ENCODE results near the gene ADCY5.

Gene ADCY5

DNA sequence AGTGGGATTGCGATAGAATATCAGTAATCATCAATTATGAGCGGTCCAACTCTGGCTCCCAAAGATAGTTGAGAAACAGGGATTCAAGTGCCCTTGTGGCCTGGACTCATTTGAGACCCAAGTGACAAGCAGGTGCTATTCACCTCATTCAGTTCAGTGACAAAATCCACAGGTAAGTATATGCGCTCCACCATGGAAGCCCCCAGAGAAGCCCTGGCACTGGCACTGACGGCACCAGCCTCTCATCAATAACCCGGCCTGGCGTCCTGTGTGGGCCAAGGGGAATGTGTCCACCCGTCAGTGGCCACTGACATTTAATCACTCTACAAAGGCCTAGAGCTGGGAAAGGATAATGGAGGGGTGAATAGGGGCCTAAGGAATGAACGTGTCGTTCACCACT, 117.2 kb downstream of the ADCY5 start:
- no peak for DNase-seq (ENCODE audit: low read depth)
- H3K4me3 ChIP-seq (ENCODE audit: control insufficient read depth, low read depth, low read length), result no peak overlapping the region
- TF ChIP-seq, protein P1, sequence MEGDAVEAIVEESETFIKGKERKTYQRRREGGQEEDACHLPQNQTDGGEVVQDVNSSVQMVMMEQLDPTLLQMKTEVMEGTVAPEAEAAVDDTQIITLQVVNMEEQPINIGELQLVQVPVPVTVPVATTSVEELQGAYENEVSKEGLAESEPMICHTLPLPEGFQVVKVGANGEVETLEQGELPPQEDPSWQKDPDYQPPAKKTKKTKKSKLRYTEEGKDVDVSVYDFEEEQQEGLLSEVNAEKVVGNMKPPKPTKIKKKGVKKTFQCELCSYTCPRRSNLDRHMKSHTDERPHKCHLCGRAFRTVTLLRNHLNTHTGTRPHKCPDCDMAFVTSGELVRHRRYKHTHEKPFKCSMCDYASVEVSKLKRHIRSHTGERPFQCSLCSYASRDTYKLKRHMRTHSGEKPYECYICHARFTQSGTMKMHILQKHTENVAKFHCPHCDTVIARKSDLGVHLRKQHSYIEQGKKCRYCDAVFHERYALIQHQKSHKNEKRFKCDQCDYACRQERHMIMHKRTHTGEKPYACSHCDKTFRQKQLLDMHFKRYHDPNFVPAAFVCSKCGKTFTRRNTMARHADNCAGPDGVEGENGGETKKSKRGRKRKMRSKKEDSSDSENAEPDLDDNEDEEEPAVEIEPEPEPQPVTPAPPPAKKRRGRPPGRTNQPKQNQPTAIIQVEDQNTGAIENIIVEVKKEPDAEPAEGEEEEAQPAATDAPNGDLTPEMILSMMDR (IDR thresholded peaks at IDR 0.05; ENCODE audit: control insufficient read depth, insufficient read depth, low read depth, low read length, missing control alignments), result no peak

GRCh38 chr3:123331006-123331405, 117.9 kb downstream of the ADCY5 start:
- TF ChIP-seq, protein P1 (IDR thresholded peaks at IDR 0.05; ENCODE audit: control insufficient read depth, insufficient read depth, low read depth, low read length, missing control alignments), result no peak
- DNase-seq (ENCODE audit: low read depth), result no peak
- no peak overlapping the region for H3K4me3 ChIP-seq (ENCODE audit: control insufficient read depth, low read depth, low read length)

GRCh38 chr3:123330441-123330991, 118.4 kb downstream of the ADCY5 start:
- H3K4me3 ChIP-seq (ENCODE audit: control insufficient read depth, low read depth, low read length), result no peak overlapping the region
- no peak for DNase-seq (ENCODE audit: low read depth)
- TF ChIP-seq, protein P1 (IDR thresholded peaks at IDR 0.05; ENCODE audit: control insufficient read depth, insufficient read depth, low read depth, low read length, missing control alignments), result no peak

DNA sequence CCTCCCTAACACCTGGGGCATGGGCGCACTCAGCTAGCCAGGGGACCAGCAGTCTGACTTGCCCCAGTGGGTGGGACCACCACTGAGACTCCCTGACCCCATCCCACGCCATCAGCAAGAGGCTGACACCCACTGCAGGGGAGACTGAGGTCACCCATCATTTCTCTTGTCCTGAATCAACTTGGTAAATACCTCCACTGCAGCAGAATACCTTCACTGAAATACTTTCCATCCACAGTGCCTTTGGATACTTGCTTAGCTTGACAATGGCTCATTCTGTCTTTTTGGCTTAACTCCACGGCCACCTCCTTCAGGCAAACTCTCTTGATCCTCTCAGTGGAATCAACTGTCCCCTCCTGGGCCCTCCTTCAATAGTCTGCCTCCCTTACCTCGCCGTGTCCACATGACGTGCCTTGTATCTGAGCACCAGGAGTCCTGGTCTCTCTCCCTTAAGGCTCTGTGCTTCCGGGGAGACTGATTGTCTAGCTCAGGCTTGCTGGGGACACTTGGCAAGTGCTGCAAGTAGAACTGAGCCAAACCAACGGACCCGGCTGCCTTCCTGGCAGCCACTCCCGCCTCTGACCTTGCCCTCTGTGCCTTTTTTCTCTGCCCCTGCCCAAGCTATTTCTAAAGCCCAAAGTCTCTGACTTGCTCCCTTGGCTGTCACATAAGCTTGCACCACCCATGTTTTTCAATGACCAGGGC, 119.1 kb downstream of the ADCY5 start:
- no peak overlapping the region for H3K4me3 ChIP-seq (ENCODE audit: control insufficient read depth, low read depth, low read length)
- no peak for DNase-seq (ENCODE audit: low read depth)
- TF ChIP-seq, protein P1 (IDR thresholded peaks at IDR 0.05; ENCODE audit: control insufficient read depth, insufficient read depth, low read depth, low read length, missing control alignments), result no peak

DNA sequence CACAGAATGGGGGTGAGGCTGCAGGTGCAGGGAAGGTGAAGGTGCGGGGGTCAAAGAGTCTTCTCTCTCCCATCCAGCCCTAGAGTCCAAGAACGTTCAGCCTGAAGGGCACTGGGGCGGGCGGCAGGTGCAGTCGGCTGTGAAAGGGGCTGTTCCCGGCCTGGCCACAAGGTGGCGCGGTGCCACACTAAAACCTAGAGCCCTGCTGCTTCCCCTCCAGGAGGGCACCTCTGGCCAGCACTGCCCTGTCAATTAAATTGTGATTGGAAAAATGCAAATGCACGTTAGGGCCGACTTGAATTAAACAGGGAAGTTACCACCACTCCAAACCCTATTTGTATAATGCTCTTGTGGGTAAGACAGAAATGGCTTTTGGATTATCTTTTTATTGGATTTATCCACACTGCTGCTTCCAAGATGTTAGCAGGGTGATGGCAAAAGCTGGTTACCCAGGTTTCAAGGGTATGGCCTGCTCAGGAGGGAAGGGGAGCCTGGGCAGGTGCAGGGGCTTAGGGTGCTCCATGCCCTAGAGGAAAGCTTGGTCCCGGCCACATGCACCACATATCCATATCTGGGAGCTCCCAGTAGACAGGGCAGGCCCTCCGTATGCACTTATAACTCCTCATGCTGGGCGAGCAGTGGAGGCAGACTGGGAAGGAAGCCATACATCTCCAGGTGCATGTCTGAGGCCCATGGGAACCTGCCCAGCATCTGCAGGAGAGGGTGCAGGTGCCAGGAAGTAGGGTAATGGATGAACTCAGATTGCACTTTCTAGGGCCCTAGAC, 119.8 kb downstream of the ADCY5 start:
- no peak for DNase-seq (ENCODE audit: low read depth)
- no peak overlapping the region for H3K4me3 ChIP-seq (ENCODE audit: control insufficient read depth, low read depth, low read length)
- TF ChIP-seq, protein P1 (IDR thresholded peaks at IDR 0.05; ENCODE audit: control insufficient read depth, insufficient read depth, low read depth, low read length, missing control alignments), result peak; percentile 92

GRCh38 chr3:123327956-123328850, 120.7 kb downstream of the ADCY5 start:
- DNase-seq (ENCODE audit: low read depth), result no peak
- TF ChIP-seq, protein P1 (IDR thresholded peaks at IDR 0.05; ENCODE audit: control insufficient read depth, insufficient read depth, low read depth, low read length, missing control alignments), result no peak
- no peak overlapping the region for H3K4me3 ChIP-seq (ENCODE audit: control insufficient read depth, low read depth, low read length)

Measured in AG09309 (cell line).